HG03097 (cell line): ENCODE measurements around the gene DRG2.
A peak's percentile ranks its signal among the peaks of the same experiment; 100 is the strongest.

Experiments used
- ATAC-seq: cut with Tn5 transposase; IDR thresholded peaks from one replicate; pipeline ENCODE4 v1.9.1; 2021; ENCODE audit not compliant: unreplicated experiment, low FRiP score

DRG2 gene, protein sequence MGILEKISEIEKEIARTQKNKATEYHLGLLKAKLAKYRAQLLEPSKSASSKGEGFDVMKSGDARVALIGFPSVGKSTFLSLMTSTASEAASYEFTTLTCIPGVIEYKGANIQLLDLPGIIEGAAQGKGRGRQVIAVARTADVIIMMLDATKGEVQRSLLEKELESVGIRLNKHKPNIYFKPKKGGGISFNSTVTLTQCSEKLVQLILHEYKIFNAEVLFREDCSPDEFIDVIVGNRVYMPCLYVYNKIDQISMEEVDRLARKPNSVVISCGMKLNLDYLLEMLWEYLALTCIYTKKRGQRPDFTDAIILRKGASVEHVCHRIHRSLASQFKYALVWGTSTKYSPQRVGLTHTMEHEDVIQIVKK

DNA sequence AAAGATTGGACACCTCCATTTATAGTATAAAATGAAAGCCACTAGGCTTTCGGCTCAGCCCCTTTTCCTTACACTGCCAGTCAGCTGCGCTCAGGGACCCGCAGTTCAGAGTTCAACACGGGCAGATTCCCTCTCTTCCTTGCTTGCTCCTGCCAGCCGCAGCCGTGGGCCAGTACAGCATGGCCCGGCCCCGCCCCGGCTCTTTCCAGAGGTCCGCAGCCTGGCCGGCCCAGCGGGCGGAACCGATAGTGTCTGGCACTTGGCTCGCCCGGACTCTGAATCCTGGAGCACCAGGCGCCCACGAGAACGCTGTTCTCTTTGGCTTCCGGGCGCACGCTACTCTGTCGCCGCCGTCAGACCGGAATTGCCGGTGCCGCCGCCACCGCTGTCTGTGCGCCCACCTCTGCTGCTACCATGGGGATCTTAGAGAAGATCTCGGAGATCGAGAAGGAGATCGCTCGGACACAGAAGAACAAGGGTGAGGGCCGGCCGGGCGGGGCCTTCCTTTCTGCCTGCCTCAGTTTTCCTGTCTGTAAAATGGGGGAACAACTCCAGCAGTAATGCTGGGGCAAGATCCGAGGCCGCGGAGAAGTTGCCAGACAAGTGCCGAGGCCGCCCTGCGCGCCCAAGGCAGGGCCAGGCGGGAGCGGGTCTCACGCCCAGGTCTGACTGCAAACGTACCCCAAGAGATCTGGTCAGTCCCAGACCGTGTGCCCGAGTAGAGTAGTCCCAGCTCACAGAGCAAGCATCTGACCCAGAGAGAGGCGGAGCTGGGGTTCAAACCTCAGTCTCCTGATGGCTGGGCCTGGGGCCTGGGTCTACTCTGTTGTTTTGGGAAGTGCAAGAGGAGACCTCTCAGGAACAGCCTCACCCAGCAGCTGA, at the start of gene DRG2:
Gene DRG2, plus strand, starts transcription at position 339 of the 882 bp plus-strand sequence. Its CDS starts 76 bp downstream, at position 415.
- peak; percentile 84 for ATAC-seq

DNA sequence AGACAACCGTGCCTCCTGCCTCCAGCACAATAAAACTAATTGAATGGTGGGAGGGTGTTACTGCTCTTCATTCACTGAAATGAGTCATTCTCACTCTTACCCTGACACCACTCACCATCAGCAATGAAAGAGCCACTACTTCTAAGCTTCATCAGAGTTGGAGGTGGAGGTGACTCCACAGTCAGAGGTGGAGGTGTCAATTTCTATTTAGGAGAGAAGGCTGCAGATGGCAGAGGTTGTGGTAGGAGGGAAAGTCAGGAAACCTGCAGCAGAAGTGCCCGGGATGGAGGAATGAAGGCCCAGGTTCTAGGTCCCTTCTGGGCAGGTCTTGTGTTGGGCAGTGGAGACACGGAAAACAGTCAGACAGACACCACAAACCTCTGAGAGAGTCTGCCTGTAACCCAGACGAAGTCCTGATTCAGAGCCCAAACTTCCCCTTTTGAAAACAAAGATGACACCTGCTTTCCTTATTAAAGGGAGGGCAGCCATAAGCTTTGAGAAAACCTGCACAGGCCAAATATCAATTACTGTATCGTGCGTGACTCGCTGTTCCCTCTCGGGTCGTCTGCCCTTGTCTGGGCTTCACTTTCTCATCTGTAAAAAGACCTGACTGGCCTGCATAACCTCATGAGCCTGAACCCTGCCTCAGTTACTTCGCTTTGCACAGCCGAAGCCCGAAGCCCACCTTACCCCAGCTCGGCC, 49.4 kb upstream of the DRG2 start:
- ATAC-seq, result no peak

DNA sequence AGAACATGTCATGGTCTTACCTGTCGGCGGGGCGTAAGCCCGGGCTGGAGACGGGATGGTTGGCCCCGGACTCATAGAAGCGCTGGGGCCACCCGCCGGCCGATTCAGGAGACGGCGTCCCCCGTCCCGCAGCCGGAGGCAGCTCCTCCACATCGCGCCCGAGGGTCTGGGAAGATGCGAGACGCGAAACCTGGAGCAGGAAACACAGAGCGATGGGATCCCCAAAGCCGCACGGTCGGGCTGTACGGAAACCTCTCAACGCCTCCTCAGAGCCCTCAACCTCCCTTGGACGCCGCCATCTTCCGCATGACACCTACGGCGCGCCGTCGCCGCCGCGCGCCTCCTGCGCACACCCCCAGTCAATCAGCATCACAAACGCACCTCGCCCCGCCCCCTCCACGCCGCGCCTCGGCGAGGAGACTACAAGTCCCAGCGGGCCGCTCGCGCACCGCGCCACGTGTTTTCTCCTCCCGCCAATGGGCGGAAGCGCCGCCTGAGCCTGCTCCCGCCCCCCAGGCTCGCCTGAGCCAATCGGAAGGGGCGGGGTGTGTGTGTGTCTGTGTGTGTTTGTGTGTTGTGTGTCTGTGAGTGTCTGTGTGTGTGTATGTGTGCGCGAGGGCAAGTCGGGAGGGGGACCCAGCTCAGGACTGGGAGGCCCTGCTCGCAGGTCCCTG, 48.8 kb upstream of the DRG2 start, which contains the start of the genes ATPAF2 and GID4:
Gene ATPAF2, minus strand, starts transcription at position 308 of the 674 bp plus-strand sequence. Its CDS starts 155 bp downstream, at position 153.
Gene GID4, plus strand, starts transcription at position 548 of the 674 bp plus-strand sequence. Its CDS starts 57 bp downstream, at position 605.
- ATAC-seq, result peak; percentile 81

DNA sequence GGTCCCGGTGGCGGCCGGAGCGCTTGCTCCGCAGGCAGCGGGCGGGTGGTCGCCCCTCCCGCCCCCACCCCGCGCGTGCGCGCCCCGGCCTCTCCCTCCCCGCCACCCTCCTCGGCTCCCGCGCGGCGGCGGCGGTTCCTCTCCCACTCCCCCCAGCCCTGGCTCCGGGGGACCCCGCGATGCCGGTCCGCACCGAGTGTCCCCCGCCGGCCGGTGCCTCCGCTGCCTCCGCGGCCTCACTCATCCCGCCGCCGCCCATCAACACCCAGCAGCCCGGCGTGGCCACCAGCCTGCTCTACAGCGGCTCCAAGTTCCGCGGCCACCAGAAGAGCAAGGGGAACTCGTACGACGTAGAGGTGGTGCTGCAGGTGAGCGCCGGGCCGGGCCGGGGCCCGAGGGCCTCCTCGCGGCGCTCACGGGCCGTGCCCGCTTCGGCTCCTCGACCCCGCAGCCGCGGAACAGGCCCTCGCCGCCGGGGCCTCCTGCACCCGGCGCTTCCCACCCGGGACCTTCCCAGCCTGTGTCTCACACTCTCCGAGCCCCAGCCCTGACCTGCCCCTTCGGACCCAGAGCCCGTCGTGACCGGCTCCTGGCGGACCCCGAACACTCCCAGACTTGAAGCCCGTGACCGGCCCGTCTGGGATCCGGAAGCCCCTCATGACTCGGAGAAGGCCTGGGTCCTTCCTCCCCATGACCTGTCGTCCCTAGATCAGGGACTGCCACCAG, 48.0 kb upstream of the DRG2 start:
- ATAC-seq, result peak; percentile 32

DNA sequence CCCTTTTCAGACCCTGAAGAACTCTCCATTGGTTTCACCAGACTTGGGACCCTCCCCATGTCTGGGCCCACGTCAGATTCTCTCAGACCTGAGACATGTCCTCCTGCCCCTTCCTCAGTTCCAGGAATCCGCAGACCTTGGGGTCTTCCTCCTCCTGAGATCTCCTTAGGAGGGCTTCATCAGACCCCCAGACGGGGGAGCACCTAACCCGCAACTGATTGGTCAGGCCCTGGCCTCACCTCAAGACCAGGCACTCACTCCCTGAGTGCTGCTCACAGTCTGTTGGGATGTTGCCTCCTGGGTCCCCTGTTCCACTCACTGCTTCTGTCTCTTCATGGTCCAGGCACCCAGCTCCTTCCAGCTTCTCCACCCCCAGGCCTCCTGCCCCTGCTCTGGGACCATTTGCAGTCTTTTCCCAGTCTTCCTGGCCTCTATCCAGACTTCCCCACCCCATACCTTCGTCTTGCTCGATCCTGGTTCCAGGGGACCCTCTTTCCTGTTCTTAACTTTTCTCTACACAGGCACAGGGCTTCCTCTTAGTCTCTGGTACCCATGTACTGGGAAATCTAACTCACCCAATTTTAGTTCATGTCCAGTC, 47.4 kb upstream of the DRG2 start:
- no peak for ATAC-seq

DNA sequence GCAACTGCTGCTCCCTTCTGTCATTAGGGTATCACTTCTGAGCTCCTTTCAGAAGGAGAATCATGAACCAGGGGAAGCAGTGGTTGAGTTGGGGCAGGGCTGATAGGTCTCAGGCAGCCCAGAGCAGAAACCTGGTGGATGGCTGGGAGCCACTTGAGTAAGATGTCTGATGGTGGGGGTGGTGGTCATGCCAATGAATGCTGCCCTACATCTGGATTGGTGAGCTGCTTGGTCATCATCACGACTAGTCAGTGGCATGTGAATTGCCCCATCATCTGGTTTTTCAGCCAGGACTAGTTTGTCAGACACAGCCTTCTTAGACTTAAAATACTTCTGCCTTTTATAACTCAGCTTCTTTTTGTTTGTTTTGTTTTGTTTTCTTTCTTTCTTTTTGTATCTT, 46.0 kb upstream of the DRG2 start:
- ATAC-seq, result no peak

DNA sequence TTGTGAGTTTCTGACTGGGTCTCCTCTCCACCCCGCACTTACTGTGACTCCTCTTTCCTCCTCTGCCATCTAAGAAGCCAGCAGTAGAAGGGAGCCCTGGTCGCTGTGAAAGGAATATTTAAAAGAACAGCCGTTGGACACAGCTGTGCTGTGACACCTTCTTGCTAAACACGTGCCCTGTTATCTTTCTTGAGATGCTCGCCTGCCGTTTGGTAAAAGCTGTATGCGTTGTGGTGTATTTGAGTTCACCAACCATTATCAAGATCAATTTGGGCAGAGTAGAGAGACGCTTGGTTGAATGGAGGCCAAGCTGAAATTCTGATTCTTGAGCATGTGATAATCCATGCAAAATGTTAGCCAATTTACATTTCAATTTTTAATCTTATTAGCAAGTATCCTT, 44.8 kb upstream of the DRG2 start:
- ATAC-seq, result no peak

DNA sequence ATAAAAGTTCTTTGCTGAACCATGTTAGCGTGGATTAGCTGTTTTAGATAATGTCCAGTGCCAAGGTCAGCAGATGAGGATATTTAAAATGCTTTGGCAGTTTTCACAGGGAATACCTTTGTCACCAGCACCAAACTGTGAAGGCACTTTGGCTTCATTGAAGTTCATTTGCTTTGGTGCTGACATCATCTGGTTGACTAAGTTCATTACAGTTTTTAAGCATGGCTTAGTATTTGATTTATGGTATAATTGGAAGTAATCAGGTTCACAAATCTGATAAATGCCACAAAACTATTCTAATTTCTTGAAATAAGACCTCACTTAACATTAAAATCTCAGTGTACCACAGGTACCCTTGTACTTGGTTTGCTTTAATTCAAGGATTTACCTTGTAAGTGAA, 44.3 kb upstream of the DRG2 start:
- no peak for ATAC-seq

DNA sequence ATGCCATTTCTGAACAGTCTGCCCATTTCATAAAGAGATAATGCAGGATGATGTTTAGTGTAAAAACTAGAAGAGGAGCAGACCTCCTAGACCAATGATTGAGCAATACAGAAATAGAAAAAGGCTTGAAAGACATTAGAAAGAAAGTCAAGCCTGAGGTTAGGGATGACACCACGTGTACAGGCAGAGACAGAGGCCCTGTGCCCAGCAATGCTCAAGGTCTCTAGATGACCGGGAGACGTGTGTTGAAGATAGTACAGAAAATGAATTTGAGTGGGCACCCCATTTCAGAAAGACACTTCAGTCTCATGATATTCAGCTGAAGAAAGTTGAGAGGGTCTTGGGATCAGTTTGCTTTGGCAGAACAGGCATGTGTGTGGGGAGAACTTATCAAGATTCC, 43.1 kb upstream of the DRG2 start:
- no peak for ATAC-seq

DNA sequence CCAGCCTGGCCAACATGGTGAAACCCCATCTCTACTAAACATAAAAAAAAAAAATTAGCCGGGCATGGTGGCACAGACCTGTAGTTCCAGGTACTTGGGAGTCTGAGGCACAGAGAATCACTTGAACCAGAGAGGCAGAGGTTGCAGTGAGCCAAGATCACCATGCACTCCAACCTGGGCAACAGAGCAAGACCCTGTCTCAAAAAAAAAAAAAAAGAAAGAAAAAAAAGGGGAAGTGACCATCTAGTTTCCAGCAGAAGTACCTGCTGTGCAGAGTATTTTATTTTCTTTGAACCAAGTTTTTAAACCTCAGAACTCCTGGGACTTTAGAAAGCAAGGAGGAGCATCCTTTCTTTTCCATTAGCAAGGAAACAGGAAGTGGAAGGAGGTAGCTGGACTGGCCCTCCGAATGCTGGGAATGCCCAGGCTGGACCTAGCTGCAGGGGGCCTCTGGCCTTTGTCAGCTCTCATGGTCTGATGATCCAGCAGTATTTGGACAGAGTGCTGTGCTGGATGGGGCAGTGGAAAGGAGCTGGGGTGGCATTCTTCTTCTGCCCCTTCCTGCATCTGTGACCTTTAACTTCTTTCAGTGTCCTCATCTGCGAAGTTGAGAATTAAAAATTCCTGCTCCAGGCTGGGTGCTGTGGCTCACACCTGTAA, 41.9 kb upstream of the DRG2 start:
- no peak for ATAC-seq

DNA sequence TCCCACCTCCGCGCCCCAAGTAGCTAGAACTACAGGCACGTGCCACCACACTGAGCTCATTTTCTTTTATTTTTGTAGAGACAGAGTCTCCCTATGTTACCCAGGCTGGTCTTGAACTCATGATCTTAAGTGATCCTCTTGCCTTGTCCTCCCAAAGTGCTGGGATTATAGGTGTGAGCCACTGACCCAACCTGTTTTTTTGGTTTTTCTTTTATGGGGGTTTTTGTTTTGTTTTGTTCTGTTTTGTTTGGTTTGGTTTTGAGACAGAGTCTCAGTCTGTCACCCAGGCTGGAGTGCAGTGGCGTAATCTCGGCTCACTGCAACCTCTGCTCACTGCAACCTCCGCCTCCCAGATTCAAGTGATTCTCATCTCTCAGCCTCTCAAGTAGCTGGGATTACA, 32.2 kb upstream of the DRG2 start:
- no peak for ATAC-seq

DNA sequence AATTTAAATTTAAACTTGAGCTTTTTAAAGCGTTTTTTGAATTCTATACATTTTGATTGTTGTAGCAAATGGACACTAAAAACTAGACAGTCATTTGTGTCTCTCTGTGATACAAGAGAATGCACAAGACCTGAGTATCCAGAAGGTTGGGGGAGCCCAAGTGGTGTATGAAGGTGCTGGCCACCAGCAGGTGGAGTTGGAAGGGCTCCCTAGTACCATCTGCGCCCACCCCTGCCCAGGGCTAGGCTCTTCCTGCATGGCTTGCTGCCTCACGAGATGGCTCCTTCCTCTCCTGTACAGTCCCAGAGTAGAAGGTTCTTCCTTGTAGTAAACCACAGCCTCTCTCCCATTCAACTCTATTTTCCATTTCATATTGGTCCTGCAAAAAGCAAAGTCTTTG, 31.5 kb upstream of the DRG2 start:
- no peak for ATAC-seq

DNA sequence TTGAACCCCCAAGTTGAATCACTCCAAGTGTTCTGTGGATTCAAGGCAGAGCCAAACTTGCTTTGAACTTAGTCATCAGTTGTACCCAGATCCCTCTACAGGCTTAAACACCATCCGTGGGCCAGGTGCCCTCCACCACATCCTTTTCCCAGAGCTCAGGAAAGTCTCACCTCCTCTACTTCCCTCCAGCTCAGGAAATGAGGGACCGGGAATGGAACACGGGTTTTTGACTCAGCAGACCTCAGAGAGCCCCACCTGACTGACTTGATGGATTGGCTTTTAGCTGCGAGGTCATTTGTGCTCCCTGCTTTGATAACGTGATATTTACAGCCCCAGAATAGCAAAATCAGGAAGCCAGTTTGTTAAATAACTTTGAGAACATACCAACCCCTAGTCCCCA, 28.5 kb upstream of the DRG2 start:
- ATAC-seq, result no peak

DNA sequence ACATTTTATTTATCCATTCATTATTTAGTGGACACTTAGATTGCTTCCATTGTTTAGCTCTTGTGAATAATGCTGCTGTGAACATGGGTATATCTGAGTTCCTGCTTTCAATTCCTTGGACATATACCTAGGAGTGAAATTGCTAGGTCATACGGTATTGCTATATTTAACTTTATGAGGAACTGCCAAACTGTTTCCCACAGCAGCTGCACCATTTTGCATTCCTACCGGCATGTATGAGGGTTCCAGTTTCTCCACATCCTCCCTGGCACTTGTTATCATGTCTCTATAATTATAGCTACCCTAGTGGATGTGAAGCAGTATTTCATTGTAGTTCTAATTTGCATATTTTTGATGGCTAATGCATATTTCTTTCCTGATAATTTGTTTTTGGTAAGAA, 23.7 kb upstream of the DRG2 start:
- ATAC-seq, result no peak

DNA sequence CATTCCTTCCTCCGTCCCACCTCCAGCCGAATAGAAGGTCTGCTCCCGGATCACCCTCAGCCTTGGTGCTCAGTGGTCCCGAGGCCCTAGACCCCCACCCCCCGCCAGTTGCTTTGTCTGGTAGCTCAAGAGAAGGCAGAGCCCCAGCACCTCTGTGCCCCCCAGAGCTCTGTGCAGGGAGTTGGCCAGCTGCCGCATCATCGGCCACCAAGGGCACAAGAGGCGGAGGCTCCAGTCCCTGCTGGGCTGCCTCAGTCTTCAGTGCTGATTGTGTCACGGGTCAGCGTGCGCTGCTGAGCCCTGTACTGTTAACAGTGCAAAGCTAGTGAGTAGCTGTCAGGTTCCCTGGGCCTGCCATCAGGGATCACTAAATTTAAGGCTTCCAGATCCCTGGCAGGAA, 22.2 kb upstream of the DRG2 start:
- no peak for ATAC-seq

DNA sequence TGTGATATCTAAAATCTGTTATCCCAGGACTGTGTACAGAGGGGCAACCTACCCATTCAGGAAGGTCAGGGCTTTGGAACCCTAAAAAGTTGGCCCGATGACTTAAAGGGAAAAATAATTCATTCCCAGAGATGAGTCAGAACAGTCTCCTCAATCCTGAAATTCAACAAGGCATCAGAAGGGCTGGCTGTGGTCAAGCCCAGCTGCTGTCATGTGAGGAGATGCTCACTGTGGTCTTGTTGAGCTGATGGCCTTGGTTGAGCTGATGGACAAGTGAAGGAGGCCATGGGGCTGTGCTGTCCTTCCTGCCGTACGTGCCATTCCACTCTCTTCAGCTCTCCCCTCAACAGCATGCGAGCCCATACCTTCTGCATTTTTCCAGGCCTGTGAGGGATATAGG, 20.9 kb upstream of the DRG2 start:
- no peak for ATAC-seq

DNA sequence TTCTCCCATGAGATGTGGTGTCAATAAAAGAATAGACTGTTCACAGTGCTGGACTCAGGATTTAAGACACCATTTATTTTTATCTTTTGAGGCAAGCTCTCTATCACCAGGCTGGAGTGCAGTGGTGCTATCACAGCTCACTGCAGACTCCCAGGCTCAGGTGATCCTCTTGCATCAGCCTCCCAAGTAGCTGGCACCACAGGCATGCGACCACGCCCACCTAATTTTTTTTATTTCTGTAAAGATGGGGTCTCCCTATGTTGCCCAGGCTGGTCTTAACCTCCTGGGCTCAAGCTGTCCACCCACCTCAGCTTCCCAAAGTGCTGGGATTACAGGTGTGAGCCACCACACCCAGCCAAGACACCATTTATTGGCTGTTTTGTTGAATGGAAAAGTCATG, 18.6 kb upstream of the DRG2 start:
- ATAC-seq, result no peak

DNA sequence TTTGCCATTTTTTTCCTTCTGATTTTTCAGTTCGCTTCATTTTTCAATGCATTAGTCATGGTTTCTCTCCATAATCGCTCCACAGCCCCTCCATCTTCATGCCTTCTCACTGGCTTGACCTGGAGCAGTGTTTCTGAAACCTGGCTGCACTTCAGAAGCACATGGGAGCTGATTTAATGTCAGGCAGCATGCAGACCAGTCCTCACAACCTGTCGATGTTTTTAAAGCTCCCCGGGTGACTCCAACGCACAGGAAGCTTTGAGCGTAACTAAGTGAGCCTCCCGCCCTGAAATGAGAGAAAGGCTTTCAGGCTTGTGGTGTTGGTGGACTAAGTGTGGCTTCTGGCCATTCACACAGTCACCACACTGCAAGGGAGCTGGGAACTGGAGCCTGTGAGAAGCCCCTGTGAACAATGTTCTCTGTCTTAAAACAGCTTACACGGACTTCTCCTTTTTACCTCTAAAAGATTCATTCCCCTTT, 16.8 kb upstream of the DRG2 start:
- no peak for ATAC-seq

DNA sequence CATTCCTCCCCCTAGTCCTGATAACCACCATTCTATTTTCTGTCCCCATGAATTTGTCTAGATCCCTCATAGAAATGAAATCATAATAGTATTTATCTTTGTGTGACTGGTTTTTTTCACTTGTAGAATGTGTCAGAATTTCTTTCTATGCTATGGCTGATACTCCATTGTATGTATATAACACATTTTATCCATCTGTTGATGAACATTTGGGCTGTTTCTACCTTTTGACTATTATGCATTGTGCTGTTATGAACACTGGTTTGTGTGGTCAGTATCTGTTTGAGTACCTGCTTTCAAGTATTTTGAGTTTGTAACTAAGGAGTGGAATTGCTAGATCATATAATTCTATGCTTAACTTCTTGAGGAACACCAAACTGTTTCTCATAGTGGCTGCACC, 16.0 kb upstream of the DRG2 start:
- ATAC-seq, result no peak
